Gastrocnemius medialis (tissue), 4 donors: ENCODE measurements around the gene VAX1.

ENCODE experiments used
- POLR2A ChIP-seq, 2 donors: fragments of 450-650 bp; IDR thresholded peaks; one replicate each; pipeline ENCODE4 v1.6.1; 2017; ENCODE audit warnings: antibody characterized with exemption in 2 of 2, mild to moderate bottlenecking in 2 of 2, moderate library complexity in 2 of 2
- TF ChIP-seq, protein P1 (sequence below), 5 experiments: fragments of 450-650 bp in 3 of 5; fragments of 200-600 bp in 2 of 5; sonication (generic) in 2 of 5; IDR thresholded peaks in 4 of 5; conservative IDR thresholded peaks in 1 of 5; 1 replicate in 4 of 5; 2 replicates in 1 of 5; pipeline ENCODE4 v1.5.1; 2016 to 2019; ENCODE audit warnings: antibody characterized with exemption in 5 of 5, mild to moderate bottlenecking in 3 of 5, moderate library complexity in 3 of 5

DNA sequence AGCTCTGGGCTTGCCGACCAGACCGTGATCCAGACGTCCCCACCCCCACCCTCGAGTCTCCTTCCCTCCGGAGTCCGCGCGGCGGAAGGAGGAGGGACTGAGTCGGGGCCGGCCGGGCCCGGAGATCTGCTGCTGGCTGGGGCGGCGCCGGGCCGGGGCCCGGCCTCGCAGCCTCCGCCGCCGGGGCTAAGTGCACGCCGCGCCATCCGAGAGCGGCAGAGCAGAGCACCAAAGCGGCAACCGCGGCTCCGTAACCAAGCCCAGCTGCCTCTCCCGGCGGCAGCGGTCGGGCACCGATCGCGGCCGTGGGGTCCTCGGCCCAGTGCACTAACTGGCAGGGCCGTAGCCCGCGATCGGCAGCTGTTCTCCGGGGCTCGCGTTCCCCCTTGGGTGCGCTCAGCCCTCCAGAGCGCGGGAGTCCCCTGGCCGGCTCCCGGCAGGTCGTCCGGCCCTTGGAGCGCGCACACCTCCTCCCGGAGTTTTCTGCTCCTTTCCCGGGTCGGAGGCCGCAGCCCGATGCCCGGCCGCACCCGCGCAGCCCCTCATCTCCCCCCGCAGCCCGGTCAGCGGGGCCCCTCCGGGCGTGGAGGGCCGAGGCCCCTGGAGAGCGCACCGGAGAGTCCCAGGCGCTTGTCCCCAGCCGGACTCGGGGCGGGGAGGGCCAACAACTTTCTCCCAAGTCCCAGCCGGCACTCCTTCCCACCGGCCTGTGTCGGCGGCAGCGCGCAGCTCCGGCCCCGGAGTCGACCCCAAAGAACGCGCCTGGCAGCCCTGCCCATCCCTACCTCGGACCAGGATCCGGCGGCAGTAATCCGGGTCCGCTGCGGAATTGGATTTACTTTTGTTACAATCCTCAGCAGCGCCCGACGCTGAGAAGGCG, 799 bp downstream of the VAX1 start:
- TF ChIP-seq, protein P1, sequence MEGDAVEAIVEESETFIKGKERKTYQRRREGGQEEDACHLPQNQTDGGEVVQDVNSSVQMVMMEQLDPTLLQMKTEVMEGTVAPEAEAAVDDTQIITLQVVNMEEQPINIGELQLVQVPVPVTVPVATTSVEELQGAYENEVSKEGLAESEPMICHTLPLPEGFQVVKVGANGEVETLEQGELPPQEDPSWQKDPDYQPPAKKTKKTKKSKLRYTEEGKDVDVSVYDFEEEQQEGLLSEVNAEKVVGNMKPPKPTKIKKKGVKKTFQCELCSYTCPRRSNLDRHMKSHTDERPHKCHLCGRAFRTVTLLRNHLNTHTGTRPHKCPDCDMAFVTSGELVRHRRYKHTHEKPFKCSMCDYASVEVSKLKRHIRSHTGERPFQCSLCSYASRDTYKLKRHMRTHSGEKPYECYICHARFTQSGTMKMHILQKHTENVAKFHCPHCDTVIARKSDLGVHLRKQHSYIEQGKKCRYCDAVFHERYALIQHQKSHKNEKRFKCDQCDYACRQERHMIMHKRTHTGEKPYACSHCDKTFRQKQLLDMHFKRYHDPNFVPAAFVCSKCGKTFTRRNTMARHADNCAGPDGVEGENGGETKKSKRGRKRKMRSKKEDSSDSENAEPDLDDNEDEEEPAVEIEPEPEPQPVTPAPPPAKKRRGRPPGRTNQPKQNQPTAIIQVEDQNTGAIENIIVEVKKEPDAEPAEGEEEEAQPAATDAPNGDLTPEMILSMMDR (IDR thresholded peaks at IDR 0.05 in 4 of 5, conservative IDR thresholded peaks at IDR 0.05 in 1 of 5), result no peak
- no peak for TF ChIP-seq POLR2A (IDR thresholded peaks at IDR 0.05)
